HEK293 (cell line): ENCODE data around the gene CLCN7.

Source experiments
- CTCF ChIP-seq: fragments of 450-650 bp; formaldehyde crosslinking; IDR thresholded peaks from 2 replicates; pipeline ENCODE4 v1.5.1; 2016; ENCODE audit warnings: missing biosample characterization, missing genetic modification characterization
- GLI2 ChIP-seq: fragments of 450-650 bp; formaldehyde crosslinking; IDR thresholded peaks from 2 replicates; pipeline ENCODE4; 2017; ENCODE audit warnings: missing biosample characterization, missing genetic modification characterization, low read depth, borderline replicate concordance
- ZNF211 ChIP-seq: fragments of 450-650 bp; formaldehyde crosslinking; IDR thresholded peaks from 2 replicates; pipeline ENCODE4 v1.5.1; 2016; ENCODE audit warnings: low read depth, missing biosample characterization, missing genetic modification characterization
- ZNF785 ChIP-seq: fragments of 450-650 bp; formaldehyde crosslinking; IDR thresholded peaks from 2 replicates; pipeline ENCODE4 v1.5.1; 2016; ENCODE audit warnings: missing biosample characterization, missing genetic modification characterization

DNA sequence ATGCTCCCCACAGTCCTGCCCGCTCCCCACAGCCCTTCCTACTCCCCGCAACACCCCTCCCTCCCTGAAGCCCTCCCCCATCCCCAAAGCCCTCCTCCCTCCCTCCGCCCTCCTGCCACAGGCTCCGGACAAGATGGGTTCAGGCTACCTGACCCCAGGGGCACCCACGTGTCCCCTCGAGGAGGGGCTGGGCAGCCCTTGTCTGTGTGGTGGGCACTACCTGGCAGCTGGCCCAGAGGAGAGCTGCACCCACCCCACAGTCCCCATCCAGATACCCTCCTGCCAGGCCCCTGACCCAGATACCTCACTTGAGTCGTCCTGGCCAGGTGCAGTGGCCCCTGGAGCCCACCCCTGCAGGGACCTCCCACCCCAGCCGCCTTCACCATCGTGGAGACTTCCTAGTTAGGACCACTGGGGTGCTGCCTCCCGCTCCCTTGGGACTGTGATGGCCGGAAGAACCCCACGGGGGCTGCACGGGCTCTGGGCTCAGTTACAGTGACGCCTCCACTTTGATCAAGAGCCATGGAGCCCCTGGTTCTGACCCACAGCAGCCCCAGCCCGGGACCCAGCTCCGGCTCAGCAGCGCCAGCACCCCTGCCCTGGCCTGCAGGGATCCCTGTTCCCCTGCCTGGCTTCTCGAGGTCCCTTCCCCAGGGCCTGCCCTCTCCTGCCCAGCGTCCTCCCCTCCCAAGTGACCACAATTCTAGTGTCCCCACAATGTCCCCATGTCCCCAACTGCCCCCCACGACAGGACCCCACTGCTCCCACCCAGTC, 43.1 kb downstream of the CLCN7 start:
- TF ChIP-seq CTCF (no peak), GLI2 (no peak), ZNF211 (tag by site-specific recombination) (no peak), ZNF785 (tag by site-specific recombination) (no peak)
